Activated CD4-positive, alpha-beta T cell treated with anti-CD3 and anti-CD28 coated beads for 36 hours (primary cell): Measurements from ENCODE around the gene LIPT1. TPM values are rescaled to one million over a fixed set of nuclear protein-coding genes. Genes with fewer than 3 reads are reported as not detected.
"Not testable (repeated sequence)": the region's sequence is repeated elsewhere in the genome, so short reads cannot be mapped to it uniquely, and the experiment has no call there.

ENCODE experiments used
- ATAC-seq: fragments of 200-7000 bp; cut with Tn5 transposase; one replicate; pipeline ENCODE4 v1.10.0; 2021; ENCODE audit warnings: mild to moderate bottlenecking, moderate library complexity
- CTCF ChIA-PET: fragments of 350-600 bp; sonication (Branson Sonifier 250); formaldehyde crosslinking; loops from one replicate; lab custom pipeline; 2021; ENCODE audit warnings: antibody characterized with exemption; lab: Charles Lee
- POLR2A ChIA-PET: fragments of 350-600 bp; sonication (Branson Sonifier 250); formaldehyde crosslinking; loops from one replicate; lab custom pipeline; 2021; ENCODE audit warnings: antibody characterized with exemption, inconsistent platforms; lab: Charles Lee
- DNase-seq: peaks from one replicate; pipeline ENCODE4 v3.0.0-alpha.2; 2020
- H3K27ac Mint-ChIP-seq: one replicate; pipeline ENCODE4 v1.8.0; 2021; ENCODE audit warnings: mixed read lengths
- H3K27me3 Mint-ChIP-seq: one replicate; pipeline ENCODE4 v1.8.0; 2021; ENCODE audit warnings: mixed read lengths
- H3K36me3 Mint-ChIP-seq: one replicate; pipeline ENCODE4 v1.8.0; 2021; ENCODE audit warnings: low read depth, mixed read lengths
- H3K4me1 Mint-ChIP-seq: one replicate; pipeline ENCODE4 v1.8.0; 2021; ENCODE audit warnings: mixed read lengths
- H3K4me3 Mint-ChIP-seq: one replicate; pipeline ENCODE4 v1.8.0; 2021; ENCODE audit warnings: mild to moderate bottlenecking, moderate library complexity, mixed read lengths
- H3K9me3 Mint-ChIP-seq: one replicate; pipeline ENCODE4 v1.8.0; 2021; ENCODE audit warnings: low read depth, mixed read lengths
- intact Hi-C, 2 experiments: fragments of 100-400 bp; cut with DNase I in 1 of 2; cut with micrococcal nuclease in 1 of 2; formaldehyde crosslinking; loops; one replicate each; pipeline versions ENCODE4 v1.14.2 to v1.15.1; 2022 to 2024; cut with DNase I, micrococcal nuclease
- total RNA-seq, 2 experiments: library from RNA; stranded (reverse); gene quantifications; one replicate each; pipeline ENCODE4 v1.2.3, GENCODE V29; 2021

LIPT1 gene
- total RNA-seq, 2 experiments from 2014 or later: 4.6 to 4.7 TPM

GRCh38 chr2:99171377-99172140 lies 16.8 kb downstream of the LIPT1 start:
- CTCF ChIA-PET: interaction anchor here (1.2 to 1.3 kb wide), 2 partner anchors 9 to 14 kb away, joined by 3 read pairs; partner anchors contain the start of genes MITD1 and MRPL30
- H3K36me3 Mint-ChIP-seq: peaks cover 54% of the 10 kb centered on the region
- no peak overlapping the region for H3K4me3 Mint-ChIP-seq
- H3K27me3 Mint-ChIP-seq: no peaks in the 10 kb centered on the region
- peaks cover 30% of the 10 kb centered on the region for H3K4me1 Mint-ChIP-seq
- DNase-seq: no peak
- ATAC-seq: peak; percentile 51
- peak overlapping the region; percentile 77 for H3K27ac Mint-ChIP-seq
- POLR2A ChIA-PET: no interaction called here
- no peaks in the 10 kb centered on the region for H3K9me3 Mint-ChIP-seq
- intact Hi-C loops: no loop called here

DNA sequence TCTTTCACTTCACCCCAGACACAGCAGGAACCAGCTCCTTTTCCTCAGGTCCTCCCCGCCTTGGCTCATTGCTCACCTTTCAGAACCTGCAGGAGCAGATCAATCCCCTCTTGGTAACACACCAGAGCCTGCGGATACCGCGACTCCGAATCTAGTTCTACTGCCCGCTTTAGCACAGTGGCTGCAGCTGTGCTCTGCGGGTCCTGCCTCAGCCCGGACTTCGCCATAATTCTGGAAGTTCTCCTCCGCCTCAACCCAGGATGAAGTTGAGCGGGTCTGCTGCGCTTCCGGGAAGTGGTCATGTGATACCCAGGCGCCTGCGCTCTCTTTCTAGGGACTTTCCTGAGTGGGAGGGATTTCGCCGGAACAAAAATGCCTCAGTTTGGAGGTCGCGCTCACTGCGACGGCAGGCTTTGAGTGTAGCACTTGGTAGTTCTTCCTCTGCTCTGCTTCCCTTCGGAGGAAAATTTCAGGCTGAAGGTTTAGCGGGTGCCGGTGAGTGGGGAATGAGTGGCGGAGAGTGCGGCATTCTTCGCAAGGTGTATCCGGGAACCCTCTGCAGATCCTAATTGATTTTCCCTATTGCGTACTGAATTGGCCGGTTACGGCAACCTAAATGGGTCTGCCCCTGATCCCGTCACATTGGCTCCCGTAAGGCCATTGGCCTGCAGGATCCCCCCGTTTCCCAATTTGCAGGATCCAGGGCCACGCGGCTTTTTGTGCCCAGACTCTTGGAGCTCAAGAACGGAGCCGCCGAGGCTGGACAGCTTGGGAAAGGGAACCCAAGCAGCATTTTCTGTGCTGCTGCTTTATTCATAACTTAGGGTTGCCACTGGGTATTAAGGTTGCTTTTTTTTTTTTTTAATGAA lies 26.2 kb downstream of the LIPT1 start, which contains the start of the genes MITD1 and MRPL30:
Gene MITD1 (minus strand): TSS at position 304 of the 869 bp plus-strand sequence. CDS start 77 bp downstream, at position 227.
Gene MRPL30 (plus strand): TSS at position 430 of the 869 bp plus-strand sequence. CDS start 5,020 bp downstream, outside the sequence.
- Mint-ChIP-seq H3K27ac (peak within 1 kb of the TSS; percentile 99), H3K9me3 (no peaks in the 10 kb centered on the region), H3K27me3 (no peaks in the 10 kb centered on the region), H3K36me3 (peaks cover 21% of the 10 kb centered on the region), H3K4me1 (peaks cover 57% of the 10 kb centered on the region), H3K4me3 (peak within 1 kb of the TSS; percentile 96)
- intact Hi-C loops: loop anchor here (1.0 to 5.0 kb wide), 8 partner anchors 26 to 573 kb away; partner anchors contain the start of genes C2orf15 (in 2 of the 2), TXNDC9 (in 2 of the 2), COA5 (in 1 of the 2) and REV1 (in 1 of the 2)
- POLR2A ChIA-PET: interaction anchor here (0.9 to 1.3 kb wide), 3 partner anchors 26 to 155 kb away, joined by 3 to 5 read pairs (median 4); partner anchors contain the start of genes LIPT1, TSGA10 and TXNDC9
- DNase-seq: peak; percentile 93
- CTCF ChIA-PET: interaction anchor here (0.6 to 3.3 kb wide), 13 partner anchors 9 to 531 kb away, joined by 3 to 19 read pairs (median 4); partner anchors contain the start of genes C2orf15, EIF5B, LIPT1 and TSGA10
- peak; percentile 93 for ATAC-seq

GRCh38 chr2:99181624-99182000 lies 26.8 kb downstream of the LIPT1 start:
- H3K4me1 Mint-ChIP-seq: peaks cover 57% of the 10 kb centered on the region
- DNase-seq (no peak), ATAC-seq (no peak)
- intact Hi-C loops: loop anchor here (1.0 to 5.0 kb wide), 8 partner anchors 26 to 573 kb away; partner anchors contain the start of genes TXNDC9 (in 2 of the 2), C2orf15 (in 1 of the 2), COA5 (in 1 of the 2) and REV1 (in 1 of the 2)
- H3K4me3 Mint-ChIP-seq: peak overlapping the region; percentile 96
- H3K9me3 Mint-ChIP-seq: no peaks in the 10 kb centered on the region
- H3K27me3 Mint-ChIP-seq: no peaks in the 10 kb centered on the region
- CTCF ChIA-PET: interaction anchor here (1.0 to 3.3 kb wide), 3 partner anchors 13 to 532 kb away, joined by 3 to 19 read pairs (median 5); partner anchors contain the start of genes LIPT1 and TSGA10
- POLR2A ChIA-PET: no interaction called here
- peaks cover 21% of the 10 kb centered on the region for H3K36me3 Mint-ChIP-seq
- peak overlapping the region; percentile 99 for H3K27ac Mint-ChIP-seq

- no peak overlapping the region for H3K27ac Mint-ChIP-seq
- no peak for DNase-seq
- H3K4me3 Mint-ChIP-seq: peak overlapping the region; percentile 3
- H3K36me3 Mint-ChIP-seq: peaks cover 17% of the 10 kb centered on the region
- H3K27me3 Mint-ChIP-seq: no peaks in the 10 kb centered on the region
- ChIA-PET POLR2A (interaction anchor here (0.6 kb wide), 1 partner anchor 26 kb away, joined by 3 read pairs; no protein-coding TSS in a partner anchor), CTCF (interaction anchor here (0.6 kb wide), 1 partner anchor 43 kb away, joined by 4 read pairs; no protein-coding TSS in a partner anchor)
- no peak for ATAC-seq
- H3K4me1 Mint-ChIP-seq: peaks cover 51% of the 10 kb centered on the region
- intact Hi-C loops: loop anchor here (5.0 kb wide), 3 partner anchors 229 to 416 kb away; no protein-coding TSS in a partner anchor
- no peaks in the 10 kb centered on the region for H3K9me3 Mint-ChIP-seq
Measured at GRCh38 chr2:99183025-99183424, 28.3 kb downstream of the LIPT1 start.

DNA sequence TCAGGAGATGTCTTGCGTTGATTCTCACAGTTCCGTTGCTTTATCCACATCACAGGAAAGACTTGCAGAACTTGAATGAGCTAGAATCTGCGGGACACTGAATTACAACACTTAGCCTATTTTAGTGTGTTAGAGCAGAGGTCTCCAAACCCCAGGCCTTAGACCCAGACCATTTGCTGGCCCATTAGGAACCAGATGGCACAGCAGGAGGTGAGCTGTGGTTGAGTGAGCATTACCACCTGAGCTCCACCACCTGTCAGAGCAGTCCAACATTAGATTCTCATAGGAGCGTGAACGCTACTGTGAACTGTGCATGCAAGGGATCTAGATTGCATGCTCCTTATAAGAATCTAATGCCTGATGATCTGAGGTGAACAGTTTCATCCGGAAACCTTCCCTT lies 30.0 kb downstream of the LIPT1 start:
- Mint-ChIP-seq H3K9me3 (no peaks in the 10 kb centered on the region), H3K27me3 (no peaks in the 10 kb centered on the region), H3K36me3 (peaks cover 18% of the 10 kb centered on the region), H3K4me3 (no peak overlapping the region), H3K4me1 (peaks cover 41% of the 10 kb centered on the region), H3K27ac (no peak overlapping the region)
- ATAC-seq: no peak
- POLR2A ChIA-PET: no interaction called here
- CTCF ChIA-PET: interaction anchor here (1.0 kb wide), 2 partner anchors 13 to 17 kb away, joined by 3 to 5 read pairs; no protein-coding TSS in a partner anchor
- no peak for DNase-seq
- intact Hi-C loops: loop anchor here (5.0 kb wide), 3 partner anchors 227 to 418 kb away; no protein-coding TSS in a partner anchor

- ATAC-seq: no peak
- DNase-seq: no peak
- ChIA-PET POLR2A (no interaction called here), CTCF (no interaction called here)
- Mint-ChIP-seq H3K4me3 (no peak overlapping the region), H3K9me3 (no peaks in the 10 kb centered on the region), H3K4me1 (peaks cover 32% of the 10 kb centered on the region), H3K27me3 (no peaks in the 10 kb centered on the region), H3K27ac (no peak overlapping the region), H3K36me3 (peaks cover 29% of the 10 kb centered on the region)
- intact Hi-C loops: no loop called here
Measured at GRCh38 chr2:99187011-99187410, 32.2 kb downstream of the LIPT1 start.

DNA sequence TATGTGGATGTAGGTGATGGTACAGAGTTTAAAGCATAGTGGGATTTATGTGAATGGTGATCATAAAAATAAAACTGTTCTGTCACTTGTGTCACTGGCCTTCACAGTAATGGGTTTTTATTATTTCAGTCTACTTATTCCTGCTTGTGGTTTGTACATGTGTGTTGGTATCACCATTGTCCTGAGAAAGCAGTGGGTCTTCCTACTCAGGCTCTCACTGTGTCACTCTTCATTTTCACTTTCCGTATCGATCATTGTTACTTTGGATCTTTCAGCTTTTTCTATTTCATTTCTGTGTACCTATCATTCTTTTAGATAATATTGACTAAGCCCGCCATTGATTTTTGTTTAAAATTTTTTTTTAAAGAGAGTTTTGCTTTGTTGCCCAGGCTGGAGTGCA lies 33.6 kb downstream of the LIPT1 start:
- intact Hi-C loops: no loop called here
- Mint-ChIP-seq H3K36me3 (peaks cover 36% of the 10 kb centered on the region), H3K27me3 (no peaks in the 10 kb centered on the region), H3K4me1 (peaks cover 26% of the 10 kb centered on the region), H3K4me3 (no peak overlapping the region), H3K27ac (no peak overlapping the region), H3K9me3 (no peaks in the 10 kb centered on the region)
- ChIA-PET POLR2A (no interaction called here), CTCF (interaction anchor here (0.8 kb wide), 1 partner anchor 20 kb away, joined by 4 read pairs; no protein-coding TSS in a partner anchor)
- no peak for DNase-seq
- peak; percentile 39 for ATAC-seq

DNA sequence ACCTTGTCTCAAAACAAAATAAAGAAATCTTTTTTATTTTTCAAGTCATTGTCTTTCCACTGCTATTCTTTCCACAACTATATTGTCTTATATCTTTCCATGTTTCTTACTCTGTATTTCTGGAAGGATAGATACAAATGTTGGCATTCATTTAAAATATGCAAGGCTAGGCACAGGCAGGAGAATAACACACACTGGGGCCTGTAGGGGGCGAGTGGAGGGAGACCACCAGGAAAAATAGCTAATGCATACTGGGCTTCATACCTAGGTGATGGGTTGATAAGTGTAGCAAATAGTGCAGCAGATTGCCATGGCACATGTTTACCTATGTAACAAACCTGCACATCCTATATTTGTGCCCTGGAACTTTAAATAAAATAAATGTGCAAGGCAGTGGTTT lies 35.8 kb downstream of the LIPT1 start:
- Mint-ChIP-seq H3K36me3 (peaks cover 43% of the 10 kb centered on the region), H3K27ac (no peak overlapping the region), H3K4me1 (peaks cover 13% of the 10 kb centered on the region), H3K27me3 (no peaks in the 10 kb centered on the region), H3K4me3 (no peak overlapping the region), H3K9me3 (no peaks in the 10 kb centered on the region)
- DNase-seq: no peak
- ChIA-PET POLR2A (no interaction called here), CTCF (interaction anchor here (1.2 kb wide), 1 partner anchor 297 kb away, joined by 4 read pairs; no protein-coding TSS in a partner anchor)
- no peak for ATAC-seq
- intact Hi-C loops: no loop called here

- ATAC-seq, DNase-seq, CTCF ChIA-PET, H3K4me3 Mint-ChIP-seq, H3K27ac Mint-ChIP-seq, H3K27me3 Mint-ChIP-seq, POLR2A ChIA-PET, intact Hi-C loops, H3K9me3 Mint-ChIP-seq: not testable (repeated sequence)
- Mint-ChIP-seq H3K36me3 (peaks cover 43% of the 10 kb centered on the region), H3K4me1 (peaks cover 11% of the 10 kb centered on the region)
Measured at GRCh38 chr2:99192364-99192763, 37.6 kb downstream of the LIPT1 start.

DNA sequence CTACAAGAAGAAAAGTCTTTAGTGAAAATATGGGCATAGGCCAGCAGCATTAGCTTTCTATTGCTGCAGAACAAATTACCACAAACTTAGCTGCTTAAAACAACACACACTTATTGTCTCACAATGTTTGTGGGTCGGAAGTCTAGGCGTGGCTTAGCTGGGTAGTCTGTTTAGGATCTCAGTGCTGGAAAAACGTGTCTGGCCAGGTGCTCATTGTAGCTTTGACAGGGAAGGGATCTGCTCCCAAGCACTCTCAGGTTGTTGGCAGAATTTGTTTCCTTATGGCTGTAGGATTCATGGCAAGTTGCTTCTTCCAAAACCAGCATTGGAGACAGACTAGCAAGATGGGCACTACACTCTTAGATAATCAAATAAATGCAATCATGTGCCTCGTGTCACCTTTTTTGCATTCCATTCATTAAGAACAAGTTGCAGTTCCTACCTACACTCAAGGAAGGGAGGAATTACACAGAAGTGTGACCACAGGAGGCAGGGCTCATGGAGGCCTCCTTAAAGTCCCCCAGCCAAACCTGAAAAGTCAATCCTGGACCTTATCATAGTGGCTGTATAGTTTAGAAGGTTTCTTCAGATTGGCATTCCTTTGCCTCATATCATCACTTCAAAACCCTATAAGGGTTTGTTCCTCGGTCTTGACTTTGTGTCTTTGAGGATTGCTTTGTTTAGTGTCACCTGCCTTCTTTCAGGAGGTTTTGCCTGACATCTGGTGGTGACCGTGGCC lies 43.5 kb downstream of the LIPT1 start:
- intact Hi-C loops: no loop called here
- ChIA-PET POLR2A (no interaction called here), CTCF (interaction anchor here (1.3 kb wide), 1 partner anchor 14 kb away, joined by 3 read pairs; no protein-coding TSS in a partner anchor)

More for the DNA sequence above, 43.5 kb downstream of the LIPT1 start:
- Mint-ChIP-seq H3K27ac (no peak overlapping the region), H3K4me3 (no peak overlapping the region), H3K27me3 (no peaks in the 10 kb centered on the region), H3K36me3 (peaks cover 12% of the 10 kb centered on the region), H3K9me3 (no peaks in the 10 kb centered on the region), H3K4me1 (peaks cover 4% of the 10 kb centered on the region)
- no peak for DNase-seq
- no peak for ATAC-seq
